HG03139 (cell line): Measurements from ENCODE around the gene POTEI.
"Not testable (repeated sequence)": the region's sequence is repeated elsewhere in the genome, so short reads cannot be mapped to it uniquely, and the experiment has no call there.

Experiments used
- ATAC-seq: cut with Tn5 transposase; IDR thresholded peaks from one replicate; pipeline ENCODE4 v1.9.1; 2021; ENCODE audit not compliant: unreplicated experiment

POTEI gene

GRCh38 chr2:130509228-130509627 is at the start of gene POTEI:
Gene POTEI (minus strand): TSS chr2:130509328. CDS start chr2:130509235, 93 bp downstream.
- not testable (repeated sequence) for ATAC-seq

- not testable (repeated sequence) for ATAC-seq
Observed at GRCh38 chr2:130556441-130556840, 47.3 kb upstream of the POTEI start.

- ATAC-seq = not testable (repeated sequence)
Observed at GRCh38 chr2:130554178-130554577, 45.0 kb upstream of the POTEI start.

GRCh38 chr2:130549475-130549874 is 40.3 kb upstream of the POTEI start:
- not testable (repeated sequence) for ATAC-seq

GRCh38 chr2:130548418-130548817 is 39.3 kb upstream of the POTEI start:
- not testable (repeated sequence) for ATAC-seq

- ATAC-seq = not testable (repeated sequence)
Observed at GRCh38 chr2:130544978-130545377, 35.9 kb upstream of the POTEI start.

- ATAC-seq = not testable (repeated sequence)
Observed at GRCh38 chr2:130543785-130544528, 34.8 kb upstream of the POTEI start.

GRCh38 chr2:130542789-130543188 is 33.7 kb upstream of the POTEI start:
- not testable (repeated sequence) for ATAC-seq

- ATAC-seq = not testable (repeated sequence)
Observed at GRCh38 chr2:130538271-130538670, 29.1 kb upstream of the POTEI start.

GRCh38 chr2:130536654-130537053 is 27.5 kb upstream of the POTEI start:
- not testable (repeated sequence) for ATAC-seq

- ATAC-seq = not testable (repeated sequence)
Observed at GRCh38 chr2:130531672-130532071, 22.5 kb upstream of the POTEI start.

- ATAC-seq = not testable (repeated sequence)
Observed at GRCh38 chr2:130531225-130531624, 22.1 kb upstream of the POTEI start.

- ATAC-seq = not testable (repeated sequence)
Observed at GRCh38 chr2:130530212-130530611, 21.1 kb upstream of the POTEI start.

GRCh38 chr2:130529545-130529944 is 20.4 kb upstream of the POTEI start:
- not testable (repeated sequence) for ATAC-seq

GRCh38 chr2:130527365-130527967 is 18.3 kb upstream of the POTEI start:
- ATAC-seq = not testable (repeated sequence)

- not testable (repeated sequence) for ATAC-seq
Observed at GRCh38 chr2:130522390-130522789, 13.3 kb upstream of the POTEI start.

- ATAC-seq = not testable (repeated sequence)
Observed at GRCh38 chr2:130520992-130521391, 11.9 kb upstream of the POTEI start, which contains the start of gene CFC1B. Gene CFC1B (plus strand): TSS chr2:130521222. CDS start chr2:130521485, 263 bp downstream.

- ATAC-seq = not testable (repeated sequence)
Observed at GRCh38 chr2:130518516-130519106, 9.5 kb upstream of the POTEI start.

GRCh38 chr2:130511747-130512451 is 2.8 kb upstream of the POTEI start:
- ATAC-seq = not testable (repeated sequence)

GRCh38 chr2:130510807-130511746 is 1.9 kb upstream of the POTEI start:
- not testable (repeated sequence) for ATAC-seq
